Testis (tissue), 3 donors: ENCODE measurements around the gene AIG1. TPM values are rescaled to one million over a fixed set of nuclear protein-coding genes. Genes with fewer than 3 reads are reported as not detected.
"Not testable (repeated sequence)": the region's sequence is repeated elsewhere in the genome, so short reads cannot be mapped to it uniquely, and the experiment has no call there.

Source experiments
- DNase-seq: peaks from one replicate; pipeline ENCODE4 v3.0.0-alpha.2; 2019
- H3K27ac ChIP-seq, 2 donors: fragments of 200-600 bp; sonication (generic); one replicate each; pipeline ENCODE4 v1.5.1; 2019
- H3K27me3 ChIP-seq: fragments of 200-600 bp; sonication (generic); one replicate; pipeline ENCODE4 v1.5.1; 2019
- H3K36me3 ChIP-seq: fragments of 200-600 bp; sonication (generic); one replicate; pipeline ENCODE4 v1.5.1; 2017; ENCODE audit warnings: low read depth; ENCODE audit errors: missing control alignments
- H3K4me1 ChIP-seq: fragments of 200-600 bp; sonication (generic); one replicate; pipeline ENCODE4 v1.5.1; 2019
- H3K4me3 ChIP-seq, 2 donors: fragments of 200-600 bp; sonication (generic); one replicate each; pipeline ENCODE4 v1.5.1; 2017 to 2019
- H3K9me3 ChIP-seq: fragments of 200-600 bp; sonication (generic); one replicate; pipeline ENCODE4 v1.5.1; 2017
- CTCF ChIP-seq, 3 experiments: fragments of 450-650 bp in 2 of 3; fragments of 200-600 bp in 1 of 3; sonication (generic) in 1 of 3; IDR thresholded peaks; one replicate each; pipeline ENCODE4 v1.5.1; 2016 to 2019; ENCODE audit warnings: antibody characterized with exemption in 3 of 3, mild to moderate bottlenecking in 2 of 3, moderate library complexity in 1 of 3
- POLR2A ChIP-seq: fragments of 450-650 bp; IDR thresholded peaks from one replicate; pipeline ENCODE4 v1.6.1; 2017; ENCODE audit warnings: antibody characterized with exemption, mild to moderate bottlenecking, moderate library complexity
- WGBS, 2 donors: methylation state at CpG; one replicate each; pipeline ENCODE4 v1.1.5; 2018; 5-methylcytosine and 5-hydroxymethylcytosine counted together
- intact Hi-C: fragments of 100-400 bp; cut with DNase I; formaldehyde crosslinking; loops from one replicate; pipeline ENCODE4 v1.15.1; 2023; ENCODE audit warnings: low total_unique reads
- polyA plus RNA-seq: library from polyadenylated mRNA; stranded (reverse); fragments of 350-450 nt; fragmentation: Illumina TruSeq; extraction: RNeasy Lipid Tissue Mini Kit (QIAGEN cat#74804); gene quantifications from one replicate; pipeline ENCODE4 v1.2.3, GENCODE V29; 2014; ENCODE audit warnings: low read depth, low replicate concordance; ENCODE audit not compliant: insufficient read depth
- total RNA-seq, 2 donors: library from RNA; depleted of rRNA; stranded (reverse); fragments of >200 nt; gene quantifications; one replicate each; pipeline ENCODE4 v1.2.3, GENCODE V29; 2016

The AIG1 gene
- total and polyA plus RNA-seq, 3 donors from 2014 or later, result 39.6 to 57.9 (median 50.7) TPM

GRCh38 chr6:143295932-143296331 is 235.2 kb downstream of the AIG1 start:
- Histone ChIP-seq H3K36me3 (no peaks in the 10 kb centered on the region), H3K27me3 (no peaks in the 10 kb centered on the region), H3K4me1 (no peaks in the 10 kb centered on the region), H3K27ac (no peak overlapping the region), H3K9me3 (no peaks in the 10 kb centered on the region), H3K4me3 (no peak overlapping the region)
- WGBS, 2 donors, result 94 to 96% methylated on average over 3 of the region's 3 CpGs
- no peak for TF ChIP-seq CTCF (IDR thresholded peaks at IDR 0.05)
- no peak for TF ChIP-seq POLR2A
- intact Hi-C loops, result no loop called here
- no peak for DNase-seq

- H3K27ac ChIP-seq, result no peak overlapping the region
- H3K9me3 ChIP-seq, result no peaks in the 10 kb centered on the region
- intact Hi-C loops, result no loop called here
- H3K4me1 ChIP-seq, result no peaks in the 10 kb centered on the region
- WGBS, 2 donors, result 69 to 70% methylated on average over 1 of the region's 1 CpG
- H3K27me3 ChIP-seq, result no peaks in the 10 kb centered on the region
- no peak for TF ChIP-seq POLR2A
- no peak for TF ChIP-seq CTCF (IDR thresholded peaks at IDR 0.05)
- DNase-seq, result no peak
- H3K36me3 ChIP-seq, result no peaks in the 10 kb centered on the region
- no peak overlapping the region for H3K4me3 ChIP-seq
These were observed 237.4 kb downstream of the AIG1 start for GRCh38 chr6:143298071-143298470.

- Histone ChIP-seq H3K4me1 (no peaks in the 10 kb centered on the region), H3K4me3 (no peak overlapping the region)
- 82 to 89% methylated on average over 6 of the region's 6 CpGs for WGBS, 2 donors
These were observed 238.8 kb downstream of the AIG1 start for GRCh38 chr6:143299253-143300166.

GRCh38 chr6:143301188-143301587 is 240.5 kb downstream of the AIG1 start:
- no peak for DNase-seq
- Histone ChIP-seq H3K27me3 (no peaks in the 10 kb centered on the region), H3K27ac (no peak overlapping the region), H3K4me3 (no peak overlapping the region), H3K4me1 (no peaks in the 10 kb centered on the region), H3K9me3 (no peaks in the 10 kb centered on the region), H3K36me3 (no peaks in the 10 kb centered on the region)
- no peak for TF ChIP-seq POLR2A
- TF ChIP-seq CTCF (IDR thresholded peaks at IDR 0.05), result no peak
- intact Hi-C loops, result no loop called here
- WGBS, 2 donors, result 69 to 70% methylated on average over 4 of the region's 4 CpGs

More at GRCh38 chr6:143299253-143300166, 238.8 kb downstream of the AIG1 start:
- TF ChIP-seq POLR2A, result no peak
- TF ChIP-seq CTCF (IDR thresholded peaks at IDR 0.05), result no peak
- no peak for DNase-seq
- no peaks in the 10 kb centered on the region for H3K36me3 ChIP-seq
- no peaks in the 10 kb centered on the region for H3K27me3 ChIP-seq
- H3K27ac ChIP-seq, result no peak overlapping the region
- H3K9me3 ChIP-seq, result no peaks in the 10 kb centered on the region
- intact Hi-C loops, result no loop called here

- H3K27ac ChIP-seq, H3K27me3 ChIP-seq, DNase-seq, H3K4me3 ChIP-seq, H3K36me3 ChIP-seq, H3K9me3 ChIP-seq, intact Hi-C loops, H3K4me1 ChIP-seq: not testable (repeated sequence)
- 96 to 100% methylated on average over 3 to 6 of the region's 10 CpGs for WGBS, 2 donors
These were observed 247.1 kb downstream of the AIG1 start for GRCh38 chr6:143307760-143308159.
